ENCODE results near the gene GBF1. TPM values are rescaled to one million over a fixed set of nuclear protein-coding genes. Genes with fewer than 3 reads are reported as not detected.

GBF1 gene
- polyA plus RNA-seq, 1 donor from 2014 or later: 14.9 TPM

DNA sequence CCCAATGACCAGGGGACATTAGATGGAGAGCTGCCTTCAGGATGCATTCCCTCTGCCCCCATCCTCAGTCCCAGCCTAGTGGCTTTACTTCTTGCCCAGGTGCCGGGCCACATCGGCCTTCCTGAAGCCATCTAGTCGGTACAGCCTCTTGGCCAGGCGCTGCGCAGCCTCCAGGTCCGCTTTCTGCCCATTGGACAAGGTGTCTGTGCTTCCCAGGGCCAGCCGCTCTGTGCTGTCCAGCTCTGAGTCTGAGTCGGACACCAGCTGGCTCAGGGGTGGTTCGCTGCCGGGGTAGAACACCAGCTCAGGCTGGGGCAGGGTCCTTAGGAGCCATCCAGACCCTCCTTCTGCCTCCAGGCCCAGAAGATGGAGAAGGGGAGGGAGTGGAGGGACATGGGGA, 167.0 kb downstream of the GBF1 start:
- Histone ChIP-seq H4K20me1 (ENCODE audit: insufficient read depth) (no peaks in the 10 kb centered on the region), H3K4me3 (ENCODE audit: low read length) (peak overlapping the region; percentile 62), H3K27ac (ENCODE audit: low read length) (peak overlapping the region; percentile 68), H3K9ac (ENCODE audit: low read length) (peak overlapping the region; percentile 58), H3K36me3 (ENCODE audit: insufficient read depth, low read length) (no peaks in the 10 kb centered on the region), H3K79me2 (replicated peaks; ENCODE audit: insufficient read depth, low read length) (peaks cover 14% of the 10 kb centered on the region), H2AFZ (ENCODE audit: low read depth, low read length) (no peak overlapping the region), H3F3A (ENCODE audit: insufficient read depth, low read length, poor library complexity, severe bottlenecking) (no peaks in the 10 kb centered on the region), H3K9me3 (ENCODE audit: low read length) (no peaks in the 10 kb centered on the region), H3K27me3 (ENCODE audit: insufficient read depth, low read depth, low read length) (peaks cover 7% of the 10 kb centered on the region), H3K4me2 (ENCODE audit: low read length) (peak overlapping the region; percentile 67), H3K9me2 (ENCODE audit: insufficient read depth, low read length) (no peaks in the 10 kb centered on the region)
- TF ChIP-seq EP300 (conservative IDR thresholded peaks at IDR 0.05; ENCODE audit: poor library complexity, severe bottlenecking) (no peak), TAF1 (IDR thresholded peaks at IDR 0.05; ENCODE audit: low read depth) (no peak), EZH2 (IDR thresholded peaks at IDR 0.05; ENCODE audit: borderline replicate concordance, insufficient read depth, low read length, poor library complexity, severe bottlenecking) (no peak), RAD21 (conservative IDR thresholded peaks at IDR 0.05) (no peak), POLR2AphosphoS5 (IDR thresholded peaks at IDR 0.05) (no peak), MXI1 (conservative IDR thresholded peaks at IDR 0.05; ENCODE audit: poor library complexity, severe bottlenecking) (no peak), SMC3 (conservative IDR thresholded peaks at IDR 0.05; ENCODE audit: poor library complexity) (no peak)
- TF ChIP-seq, protein P1, sequence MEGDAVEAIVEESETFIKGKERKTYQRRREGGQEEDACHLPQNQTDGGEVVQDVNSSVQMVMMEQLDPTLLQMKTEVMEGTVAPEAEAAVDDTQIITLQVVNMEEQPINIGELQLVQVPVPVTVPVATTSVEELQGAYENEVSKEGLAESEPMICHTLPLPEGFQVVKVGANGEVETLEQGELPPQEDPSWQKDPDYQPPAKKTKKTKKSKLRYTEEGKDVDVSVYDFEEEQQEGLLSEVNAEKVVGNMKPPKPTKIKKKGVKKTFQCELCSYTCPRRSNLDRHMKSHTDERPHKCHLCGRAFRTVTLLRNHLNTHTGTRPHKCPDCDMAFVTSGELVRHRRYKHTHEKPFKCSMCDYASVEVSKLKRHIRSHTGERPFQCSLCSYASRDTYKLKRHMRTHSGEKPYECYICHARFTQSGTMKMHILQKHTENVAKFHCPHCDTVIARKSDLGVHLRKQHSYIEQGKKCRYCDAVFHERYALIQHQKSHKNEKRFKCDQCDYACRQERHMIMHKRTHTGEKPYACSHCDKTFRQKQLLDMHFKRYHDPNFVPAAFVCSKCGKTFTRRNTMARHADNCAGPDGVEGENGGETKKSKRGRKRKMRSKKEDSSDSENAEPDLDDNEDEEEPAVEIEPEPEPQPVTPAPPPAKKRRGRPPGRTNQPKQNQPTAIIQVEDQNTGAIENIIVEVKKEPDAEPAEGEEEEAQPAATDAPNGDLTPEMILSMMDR (IDR thresholded peaks at IDR 0.05; ENCODE audit: poor library complexity, severe bottlenecking): no peak
- TF ChIP-seq, protein P2, sequence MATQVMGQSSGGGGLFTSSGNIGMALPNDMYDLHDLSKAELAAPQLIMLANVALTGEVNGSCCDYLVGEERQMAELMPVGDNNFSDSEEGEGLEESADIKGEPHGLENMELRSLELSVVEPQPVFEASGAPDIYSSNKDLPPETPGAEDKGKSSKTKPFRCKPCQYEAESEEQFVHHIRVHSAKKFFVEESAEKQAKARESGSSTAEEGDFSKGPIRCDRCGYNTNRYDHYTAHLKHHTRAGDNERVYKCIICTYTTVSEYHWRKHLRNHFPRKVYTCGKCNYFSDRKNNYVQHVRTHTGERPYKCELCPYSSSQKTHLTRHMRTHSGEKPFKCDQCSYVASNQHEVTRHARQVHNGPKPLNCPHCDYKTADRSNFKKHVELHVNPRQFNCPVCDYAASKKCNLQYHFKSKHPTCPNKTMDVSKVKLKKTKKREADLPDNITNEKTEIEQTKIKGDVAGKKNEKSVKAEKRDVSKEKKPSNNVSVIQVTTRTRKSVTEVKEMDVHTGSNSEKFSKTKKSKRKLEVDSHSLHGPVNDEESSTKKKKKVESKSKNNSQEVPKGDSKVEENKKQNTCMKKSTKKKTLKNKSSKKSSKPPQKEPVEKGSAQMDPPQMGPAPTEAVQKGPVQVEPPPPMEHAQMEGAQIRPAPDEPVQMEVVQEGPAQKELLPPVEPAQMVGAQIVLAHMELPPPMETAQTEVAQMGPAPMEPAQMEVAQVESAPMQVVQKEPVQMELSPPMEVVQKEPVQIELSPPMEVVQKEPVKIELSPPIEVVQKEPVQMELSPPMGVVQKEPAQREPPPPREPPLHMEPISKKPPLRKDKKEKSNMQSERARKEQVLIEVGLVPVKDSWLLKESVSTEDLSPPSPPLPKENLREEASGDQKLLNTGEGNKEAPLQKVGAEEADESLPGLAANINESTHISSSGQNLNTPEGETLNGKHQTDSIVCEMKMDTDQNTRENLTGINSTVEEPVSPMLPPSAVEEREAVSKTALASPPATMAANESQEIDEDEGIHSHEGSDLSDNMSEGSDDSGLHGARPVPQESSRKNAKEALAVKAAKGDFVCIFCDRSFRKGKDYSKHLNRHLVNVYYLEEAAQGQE (IDR thresholded peaks at IDR 0.05; ENCODE audit: borderline replicate concordance): no peak

DNA sequence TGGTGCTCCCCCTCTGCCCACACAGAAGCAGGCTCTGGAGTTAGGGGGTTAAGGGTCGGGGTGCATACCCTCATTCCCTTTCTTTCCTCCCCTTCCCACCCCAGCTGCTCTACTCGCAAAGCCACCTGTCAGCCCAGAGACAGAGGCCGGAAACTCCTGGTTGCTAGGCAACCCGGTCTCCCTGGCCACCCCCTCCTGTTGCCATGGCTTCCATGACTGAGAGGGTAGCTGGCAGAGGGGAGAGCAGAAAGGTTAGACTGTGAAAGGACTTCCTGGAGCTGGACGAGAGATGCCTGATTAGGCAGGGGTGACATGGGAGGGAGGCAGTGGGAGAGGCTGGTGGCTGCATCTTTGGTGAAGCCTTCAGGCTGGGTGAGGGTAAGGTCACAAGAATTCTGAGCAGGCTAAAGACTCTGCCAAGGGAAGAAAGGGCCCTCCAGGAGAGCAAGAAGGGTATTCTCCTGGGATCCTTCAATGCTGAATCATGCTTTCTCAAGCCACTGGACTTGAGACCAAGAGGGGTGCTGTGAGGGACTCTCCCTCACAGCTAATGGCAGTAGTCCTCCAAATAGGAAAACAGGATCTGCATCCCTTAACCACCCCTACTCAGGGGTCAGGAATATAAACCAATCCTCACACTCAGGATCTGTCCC, 167.8 kb downstream of the GBF1 start:
- Histone ChIP-seq H3K4me2 (ENCODE audit: low read length) (peak overlapping the region; percentile 67), H3K9ac (ENCODE audit: low read length) (peak overlapping the region; percentile 58), H3K4me3 (ENCODE audit: low read length) (peak overlapping the region; percentile 62), H2AFZ (ENCODE audit: low read depth, low read length) (no peak overlapping the region), H3K27ac (ENCODE audit: low read length) (peak overlapping the region; percentile 68), H3K9me2 (ENCODE audit: insufficient read depth, low read length) (no peaks in the 10 kb centered on the region), H4K20me1 (ENCODE audit: insufficient read depth) (no peaks in the 10 kb centered on the region), H3K27me3 (ENCODE audit: insufficient read depth, low read depth, low read length) (peaks cover 2% of the 10 kb centered on the region), H3K36me3 (ENCODE audit: insufficient read depth, low read length) (no peaks in the 10 kb centered on the region), H3K9me3 (ENCODE audit: low read length) (no peaks in the 10 kb centered on the region), H3K79me2 (replicated peaks; ENCODE audit: insufficient read depth, low read length) (peaks cover 14% of the 10 kb centered on the region), H3F3A (ENCODE audit: insufficient read depth, low read length, poor library complexity, severe bottlenecking) (no peaks in the 10 kb centered on the region)
- TF ChIP-seq POLR2AphosphoS5 (IDR thresholded peaks at IDR 0.05): no peak
- peak; percentile 34 for TF ChIP-seq EP300 (conservative IDR thresholded peaks at IDR 0.05; ENCODE audit: poor library complexity, severe bottlenecking)
- peak; percentile 64 for TF ChIP-seq MXI1 (conservative IDR thresholded peaks at IDR 0.05; ENCODE audit: poor library complexity, severe bottlenecking)

Measured in neural cell (in vitro differentiated cells).